PC-9 (cell line): Measurements from ENCODE around the gene RALGPS2. TPM values are rescaled to one million over a fixed set of nuclear protein-coding genes. Genes with fewer than 3 reads are reported as not detected.

Source experiments
- BruUV-seq: library from RNA; stranded (reverse); fragments of 400-500 nt; replicated peaks from 2 replicates; lab custom pipeline; 2021; lab: Mats Ljungman, UMichigan
- CTCF ChIA-PET: fragments of 300-600 bp; sonication (Branson Sonifier 250); formaldehyde crosslinking; loops from one replicate; lab custom pipeline; 2022; ENCODE audit warnings: antibody characterized with exemption; lab: Charles Lee
- POLR2A ChIA-PET: fragments of 300-600 bp; sonication (Branson Sonifier 250); formaldehyde crosslinking; loops from one replicate; lab custom pipeline; 2022; ENCODE audit warnings: antibody characterized with exemption; ENCODE audit not compliant: unreplicated experiment; lab: Charles Lee
- DNase-seq, 2 experiments: peaks; one replicate each; pipeline versions ENCODE4 v3.0.0 to v3.0.0-alpha.2; 2015 to 2022; ENCODE audit warnings: mixed read lengths in 1 of 2
- H2AFZ ChIP-seq: fragments of 200-600 bp; sonication (generic); 2 replicates; pipeline ENCODE4 v1.8.1; 2017; ENCODE audit warnings: antibody characterized with exemption
- H3F3A ChIP-seq: fragments of 200-600 bp; sonication (generic); 2 replicates; pipeline ENCODE4 v1.8.1; 2017; ENCODE audit warnings: antibody characterized with exemption, mild to moderate bottlenecking, low read depth; ENCODE audit not compliant: insufficient read depth
- H3K27ac ChIP-seq: fragments of 200-600 bp; sonication (generic); 2 replicates; pipeline ENCODE4 v1.6.1; 2016; ENCODE audit warnings: mixed run types
- H3K27me3 ChIP-seq: fragments of 200-600 bp; sonication (generic); 2 replicates; pipeline ENCODE4 v1.6.1; 2016; ENCODE audit warnings: low read depth, mixed run types; ENCODE audit not compliant: insufficient read depth
- H3K36me3 ChIP-seq: fragments of 200-600 bp; sonication (generic); 2 replicates; pipeline ENCODE4 v1.6.1; 2016; ENCODE audit warnings: low read depth, mixed run types
- H3K4me1 ChIP-seq: fragments of 200-600 bp; sonication (generic); replicated peaks from 2 replicates; pipeline ENCODE4 v1.6.1; 2016; ENCODE audit warnings: mixed run types; ENCODE audit not compliant: insufficient read depth
- H3K4me2 ChIP-seq: fragments of 200-600 bp; sonication (generic); 2 replicates; pipeline ENCODE4 v1.6.1; 2017; ENCODE audit warnings: mixed run types
- H3K4me3 ChIP-seq: fragments of 200-600 bp; sonication (generic); 2 replicates; pipeline ENCODE4 v1.6.1; 2016; ENCODE audit warnings: mixed run types
- H3K79me2 ChIP-seq: fragments of 200-600 bp; sonication (generic); 2 replicates; pipeline ENCODE4 v1.6.1; 2017; ENCODE audit warnings: low read depth, mixed run types
- H3K9me2 ChIP-seq: fragments of 200-600 bp; sonication (generic); 2 replicates; pipeline ENCODE4 v1.8.1; 2017; ENCODE audit warnings: mild to moderate bottlenecking; ENCODE audit not compliant: insufficient read depth
- H3K9me3 ChIP-seq: fragments of 200-600 bp; sonication (generic); 2 replicates; pipeline ENCODE4 v1.8.1; 2016; ENCODE audit warnings: low read depth; ENCODE audit not compliant: insufficient read depth
- H4K20me1 ChIP-seq: fragments of 200-600 bp; sonication (generic); 2 replicates; pipeline ENCODE4 v1.8.1; 2017; ENCODE audit not compliant: insufficient read depth
- EZH2 ChIP-seq: fragments of 200-600 bp; sonication (generic); IDR thresholded peaks from 2 replicates; pipeline ENCODE4 v1.8.0; 2017; ENCODE audit warnings: antibody characterized with exemption, low read depth
- intact Hi-C: fragments of 100-400 bp; cut with micrococcal nuclease; formaldehyde crosslinking; loops from one replicate; pipeline ENCODE4 v1.10.0; 2022; ENCODE audit not compliant: unreplicated experiment
- total RNA-seq: library from RNA; stranded (reverse); gene quantifications from 2 replicates; pipeline ENCODE4 v1.2.3, GENCODE V29; 2021
- TF ChIP-seq, protein P1 (sequence below): fragments of 200-600 bp; sonication (generic); conservative IDR thresholded peaks from 2 replicates; pipeline ENCODE4 v1.6.1; 2017; ENCODE audit warnings: mixed run types, antibody characterized with exemption, mild to moderate bottlenecking, moderate library complexity

RALGPS2 gene
- total RNA-seq, 1 experiment from 2014 or later, result 62.4 TPM

DNA sequence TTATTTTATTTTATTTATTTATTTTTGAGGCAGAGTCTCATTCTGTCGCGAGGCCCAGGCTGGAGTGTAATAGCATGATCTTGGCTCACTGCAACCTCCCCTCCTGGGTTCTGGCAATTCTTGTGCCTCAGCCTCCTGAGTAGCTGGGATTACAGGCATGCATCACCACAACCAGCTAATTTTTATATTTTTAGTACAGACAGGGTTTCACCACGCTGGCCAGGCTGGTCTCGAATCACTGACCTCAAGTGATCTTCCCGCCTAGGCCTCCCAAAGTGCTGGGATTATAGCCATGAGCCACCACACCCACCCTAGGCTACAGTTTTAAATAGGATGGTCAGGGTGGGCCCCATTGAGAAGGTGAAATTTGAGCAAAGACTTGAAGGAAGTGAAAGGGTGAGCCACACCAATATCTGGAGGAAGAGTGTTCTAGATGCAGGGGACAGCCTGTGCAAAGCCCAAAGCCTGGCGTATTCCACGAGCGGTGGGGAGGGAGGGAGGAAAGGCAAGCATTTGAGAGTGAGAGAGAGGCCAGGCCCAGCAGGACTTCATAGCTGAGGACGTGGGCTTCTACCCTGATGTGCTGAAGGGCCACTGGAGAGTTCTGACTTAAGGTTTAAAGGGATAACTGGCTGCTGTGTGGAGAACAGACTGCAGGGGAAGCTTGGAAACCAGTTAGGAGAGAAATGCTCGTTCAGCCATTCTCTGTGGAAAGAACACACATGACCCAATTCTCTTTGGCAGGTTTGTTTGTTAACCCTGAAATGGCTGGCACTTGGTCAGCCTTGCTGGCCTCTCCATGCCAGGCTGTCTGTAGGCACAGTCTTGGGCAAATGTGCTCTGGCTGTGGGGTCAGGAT, 238.0 kb downstream of the RALGPS2 start:
- H3K27ac ChIP-seq, result no peak overlapping the region
- H3K4me1 ChIP-seq, result no peaks in the 10 kb centered on the region
- H3K27me3 ChIP-seq, result no peaks in the 10 kb centered on the region
- no peaks in the 10 kb centered on the region for H3K9me2 ChIP-seq
- TF ChIP-seq EZH2, result no peak
- TF ChIP-seq, protein P1, sequence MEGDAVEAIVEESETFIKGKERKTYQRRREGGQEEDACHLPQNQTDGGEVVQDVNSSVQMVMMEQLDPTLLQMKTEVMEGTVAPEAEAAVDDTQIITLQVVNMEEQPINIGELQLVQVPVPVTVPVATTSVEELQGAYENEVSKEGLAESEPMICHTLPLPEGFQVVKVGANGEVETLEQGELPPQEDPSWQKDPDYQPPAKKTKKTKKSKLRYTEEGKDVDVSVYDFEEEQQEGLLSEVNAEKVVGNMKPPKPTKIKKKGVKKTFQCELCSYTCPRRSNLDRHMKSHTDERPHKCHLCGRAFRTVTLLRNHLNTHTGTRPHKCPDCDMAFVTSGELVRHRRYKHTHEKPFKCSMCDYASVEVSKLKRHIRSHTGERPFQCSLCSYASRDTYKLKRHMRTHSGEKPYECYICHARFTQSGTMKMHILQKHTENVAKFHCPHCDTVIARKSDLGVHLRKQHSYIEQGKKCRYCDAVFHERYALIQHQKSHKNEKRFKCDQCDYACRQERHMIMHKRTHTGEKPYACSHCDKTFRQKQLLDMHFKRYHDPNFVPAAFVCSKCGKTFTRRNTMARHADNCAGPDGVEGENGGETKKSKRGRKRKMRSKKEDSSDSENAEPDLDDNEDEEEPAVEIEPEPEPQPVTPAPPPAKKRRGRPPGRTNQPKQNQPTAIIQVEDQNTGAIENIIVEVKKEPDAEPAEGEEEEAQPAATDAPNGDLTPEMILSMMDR, result no peak
- no peaks in the 10 kb centered on the region for H4K20me1 ChIP-seq
- H3K79me2 ChIP-seq, result no peaks in the 10 kb centered on the region
- intact Hi-C loops, result no loop called here
- ChIA-PET CTCF (no interaction called here), POLR2A (no interaction called here)
- no peaks in the 10 kb centered on the region for H3K36me3 ChIP-seq
- DNase-seq, result no peak
- no peaks in the 10 kb centered on the region for H3F3A ChIP-seq
- BruUV-seq, result no TSS peak
- H3K4me3 ChIP-seq, result no peak overlapping the region
- H3K9me3 ChIP-seq, result no peaks in the 10 kb centered on the region
- no peak overlapping the region for H2AFZ ChIP-seq
- H3K4me2 ChIP-seq, result no peak overlapping the region

- Histone ChIP-seq H3K4me2 (no peak overlapping the region), H3K4me3 (no peak overlapping the region), H3F3A (no peaks in the 10 kb centered on the region), H3K9me2 (no peaks in the 10 kb centered on the region), H3K27me3 (no peaks in the 10 kb centered on the region), H3K36me3 (no peaks in the 10 kb centered on the region), H3K79me2 (no peaks in the 10 kb centered on the region), H3K4me1 (no peaks in the 10 kb centered on the region), H2AFZ (no peak overlapping the region), H3K27ac (no peak overlapping the region), H4K20me1 (no peaks in the 10 kb centered on the region), H3K9me3 (no peaks in the 10 kb centered on the region)
- intact Hi-C loops, result no loop called here
- ChIA-PET POLR2A (no interaction called here), CTCF (no interaction called here)
- DNase-seq, result no peak
- TF ChIP-seq, protein P1, result no peak
- TF ChIP-seq EZH2, result no peak
- BruUV-seq, result no TSS peak
Measured at GRCh38 chr1:178964469-178965330, 239.7 kb downstream of the RALGPS2 start.

GRCh38 chr1:178966312-178966711, 241.3 kb downstream of the RALGPS2 start:
- intact Hi-C loops, result no loop called here
- Histone ChIP-seq H3K4me3 (no peak overlapping the region), H3K9me3 (no peaks in the 10 kb centered on the region), H3K27ac (no peak overlapping the region), H3K79me2 (no peaks in the 10 kb centered on the region), H3K4me2 (no peak overlapping the region), H2AFZ (no peak overlapping the region), H3K36me3 (no peaks in the 10 kb centered on the region), H3K9me2 (no peaks in the 10 kb centered on the region), H4K20me1 (no peaks in the 10 kb centered on the region), H3K27me3 (no peaks in the 10 kb centered on the region), H3F3A (no peaks in the 10 kb centered on the region), H3K4me1 (no peaks in the 10 kb centered on the region)
- POLR2A ChIA-PET, result no interaction called here
- BruUV-seq, result no TSS peak
- TF ChIP-seq, protein P1, result no peak
- no peak for TF ChIP-seq EZH2
- CTCF ChIA-PET, result no interaction called here
- no peak for DNase-seq
